Panc1 (cell line): ENCODE results near the gene QKI.

Source experiments
- CTCF ChIP-seq: fragments of 450-650 bp; IDR thresholded peaks from 2 replicates; pipeline ENCODE4 v1.5.1; 2017; ENCODE audit warnings: mild to moderate bottlenecking
- REST ChIP-seq, 2 experiments: IDR thresholded peaks; 2 replicates each; pipeline ENCODE4 v1.6.1; 2011 to 2012; ENCODE audit warnings: low read depth in 2 of 2, control low read depth in 1 of 2, low read length in 1 of 2, mild to moderate bottlenecking in 1 of 2, moderate library complexity in 1 of 2; ENCODE audit not compliant: insufficient read depth in 1 of 2
- TCF7L2 ChIP-seq: IDR thresholded peaks from 2 replicates; pipeline ENCODE4 v1.6.1; 2011; ENCODE audit warnings: mild to moderate bottlenecking, low read depth, low read length, inconsistent platforms

GRCh38 chr6:163383912-163384311 is 30.6 kb upstream of the QKI start:
- no peak for TF ChIP-seq TCF7L2
- no peak for TF ChIP-seq CTCF
- no peak for TF ChIP-seq REST (IDR thresholded peaks at IDR 0.05; ENCODE audit: insufficient read depth in 1 of 2, low read depth in 2 of 2, low read length in 1 of 2)
